HG02798 (cell line): ENCODE data around the gene ADGRG2.
"Not testable (repeated sequence)": the region's sequence is repeated elsewhere in the genome, so short reads cannot be mapped to it uniquely, and the experiment has no call there.

Experiments used
- ATAC-seq: cut with Tn5 transposase; IDR thresholded peaks from one replicate; pipeline ENCODE4 v1.9.1; 2021; ENCODE audit warnings: mild to moderate bottlenecking; ENCODE audit not compliant: unreplicated experiment, poor library complexity

Gene ADGRG2

DNA sequence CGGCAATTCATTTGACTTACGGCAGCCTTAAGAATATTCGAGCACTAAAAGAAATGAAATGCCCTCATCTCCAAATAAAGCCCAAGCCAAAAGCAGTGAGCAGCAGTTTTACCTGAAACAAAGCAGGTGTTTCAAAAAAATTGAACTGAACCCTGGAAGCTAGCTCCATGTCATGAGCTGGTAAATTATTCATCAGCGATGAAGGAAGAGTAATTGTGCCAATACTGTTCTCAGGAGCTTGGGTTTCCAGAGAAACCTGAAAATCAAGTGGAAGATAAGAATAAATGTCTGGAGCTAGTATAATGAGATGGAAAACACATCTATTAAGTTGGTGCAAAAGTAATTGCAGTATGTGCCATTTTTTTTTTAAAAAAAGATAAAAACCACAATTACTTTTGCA lies 114.4 kb downstream of the ADGRG2 start:
- no peak for ATAC-seq

DNA sequence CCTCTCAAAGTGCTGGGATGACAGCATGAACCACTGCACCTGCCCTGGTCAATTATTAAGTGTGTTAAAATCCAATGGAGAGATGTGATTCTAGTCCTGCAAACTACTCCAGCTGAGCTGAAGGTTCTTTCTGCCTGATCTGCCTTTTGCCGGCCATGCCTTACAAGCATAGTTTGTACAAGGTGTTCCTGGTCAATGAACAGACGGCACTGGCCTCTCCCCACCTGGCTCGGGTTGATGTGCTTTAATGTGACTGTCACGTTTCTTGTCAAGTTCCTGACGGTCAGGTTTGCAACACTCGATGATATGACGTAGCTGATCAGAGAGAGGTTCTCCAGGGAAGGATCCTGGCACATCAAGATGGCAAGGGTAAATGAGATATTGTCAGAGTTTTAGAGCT lies 115.3 kb downstream of the ADGRG2 start:
- ATAC-seq: no peak

DNA sequence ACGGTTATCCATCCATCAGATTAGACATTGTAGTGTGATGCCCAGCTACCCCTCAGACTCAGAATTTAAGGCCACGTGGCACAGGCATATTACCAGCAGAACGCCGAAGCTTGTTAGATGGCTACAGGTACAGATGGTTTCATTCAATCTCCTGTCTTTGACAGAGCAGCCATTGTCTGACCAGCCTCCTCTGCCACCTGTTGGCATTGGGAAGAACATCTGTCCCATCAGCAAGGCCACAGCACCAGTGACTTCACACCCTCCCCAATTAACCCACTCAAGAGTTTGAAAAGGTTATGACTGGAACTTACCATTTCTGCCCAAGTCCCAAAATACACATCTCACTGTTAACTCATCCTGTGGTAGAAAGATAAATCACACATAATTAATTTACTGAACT lies 116.4 kb downstream of the ADGRG2 start:
- no peak for ATAC-seq

- no peak for ATAC-seq
These were observed 118.5 kb downstream of the ADGRG2 start for GRCh38 chrX:19003756-19004155.

DNA sequence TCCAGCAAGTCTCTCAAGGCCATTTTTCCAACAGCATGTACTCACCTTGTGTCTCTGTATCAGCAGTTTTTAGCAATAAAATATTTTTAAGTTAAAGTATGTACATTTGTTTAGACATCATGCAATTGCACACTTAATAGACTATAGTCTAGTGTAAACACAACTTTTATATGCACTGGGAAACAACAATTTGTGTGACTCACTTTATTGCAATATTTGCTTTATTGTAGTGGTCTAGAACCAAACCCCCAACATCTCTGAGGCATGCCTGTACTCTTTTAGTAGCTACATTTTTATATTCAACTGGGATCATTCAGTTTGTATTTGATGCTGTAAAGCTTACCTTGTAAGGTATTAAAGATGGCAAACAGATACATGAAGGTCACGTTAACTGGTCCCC lies 123.6 kb downstream of the ADGRG2 start:
- no peak for ATAC-seq

GRCh38 chrX:18997916-18998315 lies 124.4 kb downstream of the ADGRG2 start:
- ATAC-seq: no peak

DNA sequence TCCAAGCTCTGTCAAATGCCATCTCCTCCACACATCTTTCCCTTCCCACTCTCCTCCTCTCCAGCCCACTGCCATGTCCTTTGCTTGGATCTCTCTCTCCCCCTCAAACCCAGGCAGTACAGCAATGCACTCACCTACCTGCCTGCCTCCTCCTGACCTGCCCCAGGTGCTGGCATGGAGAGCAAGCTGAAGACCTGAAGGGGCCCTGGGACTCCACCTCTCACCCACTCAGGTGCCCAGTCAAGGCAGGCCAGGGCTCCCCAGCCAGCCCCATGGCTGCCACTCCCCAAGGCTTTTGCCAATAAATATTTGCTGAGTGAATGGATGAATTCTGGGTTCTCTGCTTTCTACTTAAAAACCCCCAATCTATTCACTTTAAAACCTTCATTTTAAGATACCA lies 125.7 kb downstream of the ADGRG2 start:
- no peak for ATAC-seq

DNA sequence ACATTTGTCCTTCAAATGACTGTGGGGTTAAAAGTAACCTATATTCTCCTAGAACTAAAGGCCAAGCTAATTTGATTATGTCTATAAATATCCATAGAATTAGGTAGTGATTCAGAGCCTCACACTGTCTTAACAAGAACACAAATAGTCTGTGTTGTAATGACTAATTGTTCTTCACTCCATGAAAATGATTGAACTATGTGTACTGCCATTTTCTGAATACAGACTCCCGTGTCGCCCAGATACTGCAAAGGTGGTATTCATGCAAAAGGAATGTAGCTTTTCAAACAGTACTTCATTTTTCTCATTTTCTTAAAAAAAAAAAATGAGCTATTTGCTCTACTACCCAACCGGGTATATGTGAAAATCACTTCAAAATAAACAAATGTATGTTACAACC lies 127.0 kb downstream of the ADGRG2 start:
- no peak for ATAC-seq

DNA sequence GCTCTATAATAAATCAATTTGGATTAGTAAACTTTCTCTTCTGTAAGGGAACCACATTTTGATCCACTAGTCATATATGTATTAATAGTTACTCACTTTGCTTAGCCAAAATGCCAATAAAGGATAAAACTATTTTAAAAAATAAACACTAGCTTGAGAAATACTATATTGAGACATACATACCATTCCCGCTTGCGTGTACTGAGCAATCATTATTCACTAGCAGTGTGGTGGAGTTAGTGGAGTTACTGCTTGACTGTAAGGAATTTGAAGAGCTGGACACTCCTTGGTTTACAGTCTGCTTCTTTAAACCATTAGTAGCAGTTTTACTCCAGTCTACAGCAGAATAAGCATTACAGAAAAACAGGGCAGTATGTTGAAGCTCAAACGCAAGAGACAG lies 127.6 kb downstream of the ADGRG2 start:
- ATAC-seq: no peak

- ATAC-seq: no peak
These were observed 129.4 kb downstream of the ADGRG2 start for GRCh38 chrX:18992829-18993228.

DNA sequence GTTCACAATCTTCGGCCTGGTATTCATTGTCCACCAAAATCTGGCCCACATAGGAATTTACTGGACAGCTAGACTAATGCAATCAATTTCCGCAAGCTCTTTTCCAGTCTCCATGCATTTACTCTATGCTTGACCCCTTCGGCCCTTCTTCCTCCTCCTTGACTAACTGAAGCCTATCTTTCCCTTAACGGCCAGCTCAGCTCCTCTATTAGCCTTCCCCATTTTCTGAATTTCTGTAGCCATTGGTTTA lies 137.2 kb downstream of the ADGRG2 start:
- no peak for ATAC-seq

- peak; percentile 87 for ATAC-seq
These were observed 137.7 kb downstream of the ADGRG2 start for GRCh38 chrX:18984381-18985185.

DNA sequence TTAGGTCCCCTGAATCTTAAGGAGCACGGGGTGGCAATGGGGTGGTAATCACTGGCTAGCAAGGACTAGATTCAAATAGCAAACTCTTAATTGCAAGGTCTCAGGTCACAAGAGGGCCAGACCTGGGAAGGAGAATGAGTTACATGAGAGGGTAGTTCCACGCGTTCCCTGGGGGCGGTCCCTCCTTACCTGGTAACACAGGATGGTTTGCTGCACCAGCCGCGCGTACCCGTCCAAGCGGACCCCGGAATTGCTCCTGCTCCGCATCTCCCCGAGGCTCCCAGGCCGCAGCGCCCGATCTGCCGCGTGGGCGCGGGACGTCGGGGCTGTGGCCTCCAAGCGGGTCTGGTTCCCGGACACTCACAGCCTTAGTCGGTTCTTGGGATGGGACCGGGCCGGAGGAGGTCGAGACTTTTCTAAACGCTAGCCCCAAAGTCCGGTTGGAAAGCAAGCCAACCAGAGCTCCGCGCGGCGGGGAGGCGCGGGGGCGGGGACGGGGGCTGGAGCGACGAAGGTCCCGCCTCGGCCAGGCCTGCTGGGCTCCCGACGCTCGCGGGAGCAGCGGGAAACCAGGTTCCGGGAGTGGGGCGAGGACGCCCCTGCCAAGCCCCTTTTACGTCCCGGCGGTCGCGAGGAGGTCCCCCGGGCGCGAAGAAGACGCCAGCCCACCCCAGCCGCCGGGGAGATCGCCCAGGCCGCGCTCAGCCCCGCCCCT lies 138.4 kb downstream of the ADGRG2 start, which contains the start of gene PHKA2:
Gene PHKA2 (minus strand): TSS at position 449 of the 715 bp plus-strand sequence. CDS start 182 bp downstream, at position 267.
- peak; percentile 50 for ATAC-seq

- no peak for ATAC-seq
These were observed 141.0 kb downstream of the ADGRG2 start for GRCh38 chrX:18981124-18981807.

GRCh38 chrX:18980262-18980661 lies 142.0 kb downstream of the ADGRG2 start:
- not testable (repeated sequence) for ATAC-seq

DNA sequence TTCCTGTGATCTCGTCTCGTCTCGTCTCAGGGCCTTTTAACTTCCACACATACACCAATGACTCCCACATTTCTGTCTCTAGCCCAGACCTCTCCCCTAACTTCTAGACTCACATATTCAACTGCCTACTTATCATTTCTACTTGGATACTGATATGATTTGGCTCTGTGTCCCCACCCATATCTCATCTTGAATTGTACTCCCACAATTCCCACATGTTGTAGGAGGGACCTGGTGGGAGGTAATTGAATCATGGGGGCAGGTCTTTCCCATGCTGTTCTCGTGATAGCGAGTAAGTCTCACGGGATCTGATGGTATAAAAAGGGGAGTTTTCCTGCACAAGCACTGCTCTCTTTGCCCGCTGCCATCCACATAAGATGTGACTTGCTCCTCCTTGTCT lies 147.3 kb downstream of the ADGRG2 start:
- ATAC-seq: no peak

DNA sequence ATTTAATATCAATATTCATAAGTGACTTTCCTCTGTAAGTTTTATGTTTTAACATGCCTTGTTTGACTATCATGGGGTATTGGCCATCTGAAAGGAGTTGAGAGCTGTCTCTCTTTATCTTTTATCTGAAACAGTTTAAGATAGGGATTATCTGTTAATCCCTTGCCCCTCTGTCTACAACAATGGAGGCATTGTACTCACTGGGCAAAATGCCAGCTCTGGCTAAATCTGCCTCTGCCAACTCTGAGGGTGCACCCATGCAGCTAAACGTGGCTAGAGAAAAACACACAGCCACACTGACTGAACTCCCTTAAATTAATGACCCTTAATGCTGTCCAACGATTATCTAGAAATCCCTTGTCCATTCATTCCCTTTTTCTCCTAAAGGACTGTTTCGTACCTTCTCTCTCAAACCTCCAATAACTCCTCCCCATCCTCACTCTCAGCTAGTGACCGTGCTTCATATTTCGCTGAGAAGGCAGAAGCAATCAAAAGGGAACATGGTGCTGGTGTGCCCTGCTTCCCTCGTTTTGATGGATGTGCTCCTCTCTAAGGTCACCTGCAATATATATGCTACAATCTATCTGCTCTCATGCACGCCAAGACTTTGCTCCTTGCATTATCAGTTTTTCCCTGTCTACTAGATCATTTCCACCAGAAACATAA lies 148.6 kb downstream of the ADGRG2 start:
- ATAC-seq: no peak

- no peak for ATAC-seq
These were observed 150.8 kb downstream of the ADGRG2 start for GRCh38 chrX:18971506-18971905.

- no peak for ATAC-seq
These were observed 151.8 kb downstream of the ADGRG2 start for GRCh38 chrX:18970465-18970864.

DNA sequence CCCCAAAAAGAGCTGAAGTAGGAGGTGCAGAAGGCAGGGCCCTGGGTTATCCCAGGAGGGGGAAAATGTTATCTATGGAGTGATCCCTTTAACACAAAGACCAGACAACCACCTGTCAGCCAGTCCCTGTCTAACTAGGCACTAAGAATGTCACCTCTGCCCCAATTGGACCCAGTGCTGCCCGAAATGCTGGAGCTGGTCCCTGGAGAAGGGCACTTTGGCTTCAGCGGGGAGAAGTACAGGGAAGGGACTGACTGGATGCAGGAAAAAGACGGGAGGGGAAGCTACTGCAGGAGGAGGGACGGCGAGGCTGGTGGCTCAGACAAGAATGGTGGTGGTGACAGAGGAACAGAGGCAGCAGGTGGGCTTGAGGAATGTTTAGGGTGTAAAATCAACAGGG lies 155.6 kb downstream of the ADGRG2 start:
- no peak for ATAC-seq

DNA sequence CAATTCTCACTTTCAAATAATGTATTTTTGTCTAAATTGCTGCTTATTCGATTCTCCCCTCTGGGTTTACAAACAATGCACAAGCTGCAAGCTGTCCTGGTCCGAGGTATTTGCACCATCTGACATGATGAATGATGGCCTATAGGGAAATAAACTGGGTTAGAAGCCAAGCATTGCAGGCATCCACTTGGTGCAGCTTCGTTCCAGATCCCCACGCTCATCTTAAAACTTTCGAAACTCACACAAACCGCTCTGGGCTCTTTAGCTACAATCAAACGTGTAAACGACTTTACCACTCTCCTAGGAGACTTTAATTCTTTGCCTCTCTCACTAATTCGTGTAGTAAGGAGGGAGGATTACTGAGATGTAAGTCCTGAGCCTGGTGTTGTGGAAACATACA lies 157.4 kb downstream of the ADGRG2 start:
- no peak for ATAC-seq
